Measurements from ENCODE around the gene DUSP6. TPM values are rescaled to one million over a fixed set of nuclear protein-coding genes. Genes with fewer than 3 reads are reported as not detected.

The DUSP6 gene
- total RNA-seq, 1 donor: 75.1 TPM

DNA sequence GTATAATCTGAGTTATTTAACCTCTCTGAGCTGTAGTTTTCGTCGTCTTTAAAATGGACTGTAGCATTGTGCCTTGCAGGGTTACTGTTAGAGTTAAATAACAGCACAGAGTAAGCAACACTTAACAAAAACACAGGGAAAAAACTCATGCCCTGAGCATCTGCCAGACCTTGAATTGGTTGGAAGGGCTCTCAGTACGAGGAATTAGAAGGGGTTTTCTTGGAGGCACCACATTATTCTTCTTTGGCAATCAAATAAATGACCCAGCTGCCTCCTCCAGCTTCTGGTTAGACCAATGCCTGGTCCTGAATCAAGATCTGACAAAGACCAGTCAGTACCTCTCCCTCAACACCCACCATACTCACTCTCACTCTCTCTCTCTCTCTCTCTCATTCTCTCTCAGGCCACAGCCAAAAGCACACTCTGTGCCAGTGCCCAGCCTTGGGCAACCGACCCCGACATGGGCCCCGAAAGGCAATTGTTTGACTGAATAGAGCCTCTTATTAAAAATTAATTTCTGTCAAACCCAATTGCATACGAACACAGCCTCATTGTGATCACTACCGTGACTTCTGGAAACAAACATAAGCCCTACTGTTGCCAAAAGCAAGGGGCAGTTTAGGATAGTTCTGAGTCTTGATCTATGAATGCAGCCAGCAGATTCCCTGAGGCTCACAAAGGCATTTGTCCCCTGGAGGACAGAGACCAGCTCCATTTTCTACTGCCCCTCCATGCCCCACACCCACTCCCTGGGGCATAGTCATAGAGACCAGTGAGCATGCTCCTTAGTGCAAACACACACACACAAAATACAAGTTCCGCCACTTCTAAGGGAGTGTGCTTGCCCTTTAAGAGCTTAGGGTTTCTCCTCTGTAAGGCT, 23.9 kb downstream of the DUSP6 start:
- no peak overlapping the region for H3K4me3 ChIP-seq (ENCODE audit: low read depth, low read length)
- no peak for DNase-seq (ENCODE audit: low read depth)
- TF ChIP-seq, protein P1, sequence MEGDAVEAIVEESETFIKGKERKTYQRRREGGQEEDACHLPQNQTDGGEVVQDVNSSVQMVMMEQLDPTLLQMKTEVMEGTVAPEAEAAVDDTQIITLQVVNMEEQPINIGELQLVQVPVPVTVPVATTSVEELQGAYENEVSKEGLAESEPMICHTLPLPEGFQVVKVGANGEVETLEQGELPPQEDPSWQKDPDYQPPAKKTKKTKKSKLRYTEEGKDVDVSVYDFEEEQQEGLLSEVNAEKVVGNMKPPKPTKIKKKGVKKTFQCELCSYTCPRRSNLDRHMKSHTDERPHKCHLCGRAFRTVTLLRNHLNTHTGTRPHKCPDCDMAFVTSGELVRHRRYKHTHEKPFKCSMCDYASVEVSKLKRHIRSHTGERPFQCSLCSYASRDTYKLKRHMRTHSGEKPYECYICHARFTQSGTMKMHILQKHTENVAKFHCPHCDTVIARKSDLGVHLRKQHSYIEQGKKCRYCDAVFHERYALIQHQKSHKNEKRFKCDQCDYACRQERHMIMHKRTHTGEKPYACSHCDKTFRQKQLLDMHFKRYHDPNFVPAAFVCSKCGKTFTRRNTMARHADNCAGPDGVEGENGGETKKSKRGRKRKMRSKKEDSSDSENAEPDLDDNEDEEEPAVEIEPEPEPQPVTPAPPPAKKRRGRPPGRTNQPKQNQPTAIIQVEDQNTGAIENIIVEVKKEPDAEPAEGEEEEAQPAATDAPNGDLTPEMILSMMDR (IDR thresholded peaks at IDR 0.05; ENCODE audit: insufficient read depth, low read depth, low read length): no peak

- H3K4me3 ChIP-seq (ENCODE audit: low read depth, low read length): no peak overlapping the region
- TF ChIP-seq, protein P1 (IDR thresholded peaks at IDR 0.05; ENCODE audit: insufficient read depth, low read depth, low read length): no peak
- DNase-seq (ENCODE audit: low read depth): no peak
Measured at GRCh38 chr12:89327486-89328094, 24.7 kb downstream of the DUSP6 start.

DNA sequence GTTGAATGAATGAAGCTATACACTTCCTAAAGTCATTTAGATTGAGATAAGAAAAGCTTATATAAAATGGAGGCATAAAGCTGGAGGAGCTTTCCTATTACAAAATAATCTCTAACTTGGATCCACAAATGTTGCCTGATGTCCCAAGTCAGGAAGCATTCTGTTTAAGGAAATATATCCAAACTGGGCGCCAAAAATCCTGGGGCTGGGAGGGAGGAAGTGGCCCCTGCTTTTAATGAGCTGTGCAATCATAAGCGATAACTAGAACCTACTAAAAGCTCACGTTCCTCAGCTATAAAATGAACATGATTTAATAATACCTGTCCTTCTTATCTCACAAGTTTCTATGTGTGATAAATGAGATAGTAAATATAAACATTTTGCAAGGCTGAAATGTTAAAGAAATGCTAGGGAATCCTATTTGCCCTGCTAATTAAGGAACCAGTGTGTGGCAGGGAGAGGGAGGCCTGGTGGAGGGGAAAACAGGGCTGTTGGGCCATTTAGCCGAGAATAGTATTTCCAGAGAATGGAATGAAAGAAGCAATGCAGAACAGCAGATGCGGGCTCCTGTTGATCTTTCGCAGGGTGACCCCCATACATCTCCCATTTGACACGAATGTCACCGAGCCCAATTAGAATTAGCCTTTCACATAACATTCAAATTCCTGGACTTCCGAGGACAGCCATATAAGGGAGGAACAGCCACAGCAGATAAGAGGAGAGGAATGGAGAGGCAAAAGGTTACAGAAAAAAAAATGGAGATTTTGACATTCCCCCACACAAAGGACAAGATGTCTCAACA, 25.9 kb downstream of the DUSP6 start:
- TF ChIP-seq, protein P1 (IDR thresholded peaks at IDR 0.05; ENCODE audit: insufficient read depth, low read depth, low read length): no peak
- DNase-seq (ENCODE audit: low read depth): peak; percentile 61
- no peak overlapping the region for H3K4me3 ChIP-seq (ENCODE audit: low read depth, low read length)

DNA sequence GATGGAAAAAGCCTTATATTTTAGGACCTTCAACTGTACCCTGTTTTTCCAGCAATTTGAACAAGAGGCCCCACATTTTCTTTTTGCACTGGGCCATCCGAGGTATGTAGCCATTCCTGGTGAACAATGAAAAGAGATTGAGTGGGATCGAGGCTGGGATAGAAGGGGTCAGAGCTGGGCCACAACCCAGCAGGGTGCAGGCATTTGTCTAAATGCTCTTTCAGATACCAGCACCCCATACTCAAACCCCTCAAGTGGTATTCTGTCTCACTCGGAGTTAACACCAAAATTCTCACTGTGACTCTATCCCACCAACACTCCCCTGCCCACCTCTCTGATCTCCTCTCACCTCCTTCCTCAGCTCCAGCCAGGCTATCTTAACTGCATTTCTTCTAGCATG, 26.8 kb downstream of the DUSP6 start:
- no peak for DNase-seq (ENCODE audit: low read depth)
- H3K4me3 ChIP-seq (ENCODE audit: low read depth, low read length): no peak overlapping the region
- TF ChIP-seq, protein P1 (IDR thresholded peaks at IDR 0.05; ENCODE audit: insufficient read depth, low read depth, low read length): no peak

DNA sequence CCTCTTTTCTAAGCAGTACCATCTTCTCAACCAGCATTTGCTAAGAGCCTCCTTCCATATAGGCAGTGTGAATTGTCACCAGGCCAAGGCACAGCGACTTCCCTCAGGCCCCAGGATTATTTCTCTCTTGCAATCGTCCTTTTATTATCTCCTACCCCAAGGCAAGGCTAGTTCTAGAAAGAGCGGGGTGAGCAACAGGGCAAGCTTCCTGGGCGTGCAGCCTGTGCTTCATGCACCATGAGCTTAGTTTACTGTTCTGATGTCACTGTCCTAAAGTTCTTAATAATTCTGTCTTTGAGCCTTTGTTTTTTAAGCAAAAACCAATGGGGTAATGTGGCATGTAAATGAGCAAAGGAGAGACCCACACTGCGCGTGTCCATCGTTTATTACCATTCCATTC, 27.9 kb downstream of the DUSP6 start:
- DNase-seq (ENCODE audit: low read depth): no peak
- no peak overlapping the region for H3K4me3 ChIP-seq (ENCODE audit: low read depth, low read length)
- TF ChIP-seq, protein P1 (IDR thresholded peaks at IDR 0.05; ENCODE audit: insufficient read depth, low read depth, low read length): no peak

DNA sequence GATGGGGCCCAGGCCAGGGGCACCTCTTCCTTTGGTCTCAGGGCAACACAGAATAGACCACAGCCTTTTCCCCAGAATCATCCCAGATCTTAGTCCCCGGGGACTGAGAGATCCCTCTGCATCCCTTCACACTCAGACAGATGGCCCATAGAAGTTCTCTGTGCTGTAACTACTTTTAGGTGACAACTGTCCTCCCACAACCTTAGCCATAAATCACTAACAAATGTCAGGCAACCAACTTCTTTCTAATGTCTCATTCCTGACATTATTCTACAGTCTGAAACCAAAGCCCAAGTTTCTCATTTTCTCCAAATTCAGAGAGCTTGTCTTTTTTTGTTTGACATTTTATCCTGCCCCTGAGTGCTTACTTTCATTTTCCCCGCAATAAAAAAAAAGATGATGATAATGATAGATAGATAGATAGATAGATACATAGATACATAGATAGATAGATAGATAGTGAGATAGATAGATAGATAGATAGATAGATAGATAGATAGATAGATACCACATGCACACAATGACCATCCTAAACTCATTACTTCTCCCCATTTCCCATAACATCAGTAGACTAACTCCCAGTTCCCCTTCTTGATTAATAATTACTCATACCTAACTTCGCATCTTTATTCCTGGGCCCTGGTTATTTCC, 28.6 kb downstream of the DUSP6 start:
- TF ChIP-seq, protein P1 (IDR thresholded peaks at IDR 0.05; ENCODE audit: insufficient read depth, low read depth, low read length): no peak
- no peak for DNase-seq (ENCODE audit: low read depth)

More for the DNA sequence above, 28.6 kb downstream of the DUSP6 start:
- H3K4me3 ChIP-seq (ENCODE audit: low read depth, low read length): no peak overlapping the region

All from fibroblast of villous mesenchyme (primary cell).